Liver (tissue), 9 donors: Measurements from ENCODE around the gene TRO. TPM values are rescaled to one million over a fixed set of nuclear protein-coding genes. Genes with fewer than 3 reads are reported as not detected.

Experiments used
- DNase-seq: peaks from one replicate; pipeline ENCODE4 v3.0.0-alpha.2; 2017; ENCODE audit warnings: low spot score
- H3K27ac ChIP-seq, 2 donors: one replicate each; pipeline ENCODE4 v1.7.0; 2013; ENCODE audit warnings: inconsistent platforms in 2 of 2, low read length in 2 of 2, control low read depth in 1 of 2, low read depth in 1 of 2, mild to moderate bottlenecking in 1 of 2
- H3K27me3 ChIP-seq, 4 donors: one replicate each; pipeline versions ENCODE4 v1.6.1 to v1.7.0; 2013; ENCODE audit warnings: low read length in 3 of 4, inconsistent platforms in 1 of 4, mild to moderate bottlenecking in 1 of 4, moderate library complexity in 1 of 4; ENCODE audit not compliant: control insufficient read depth in 4 of 4, insufficient read depth in 4 of 4
- H3K36me3 ChIP-seq, 4 donors: one replicate each; pipeline versions ENCODE4 v1.6.1 to v1.7.0; 2013; ENCODE audit warnings: low read length in 3 of 4, mild to moderate bottlenecking in 3 of 4, low read depth in 1 of 4, moderate library complexity in 1 of 4; ENCODE audit not compliant: control insufficient read depth in 4 of 4, insufficient read depth in 3 of 4
- H3K4me1 ChIP-seq, 4 donors: one replicate each; pipeline versions ENCODE4 v1.6.1 to v1.7.0; 2013; ENCODE audit warnings: low read length in 3 of 4, mild to moderate bottlenecking in 3 of 4, moderate library complexity in 1 of 4; ENCODE audit not compliant: control insufficient read depth in 4 of 4, insufficient read depth in 4 of 4
- H3K4me3 ChIP-seq, 3 donors: one replicate each; pipeline versions ENCODE4 v1.6.1 to v1.7.0; 2013; ENCODE audit warnings: low read length in 3 of 3, control low read depth in 1 of 3, low read depth in 1 of 3, mild to moderate bottlenecking in 1 of 3
- H3K9ac ChIP-seq, 2 donors: one replicate each; pipeline ENCODE4 v1.7.0; 2013; ENCODE audit warnings: low read length in 2 of 2, mild to moderate bottlenecking in 2 of 2, moderate library complexity in 2 of 2, control low read depth in 1 of 2, low read depth in 1 of 2
- H3K9me3 ChIP-seq, 4 donors: one replicate each; pipeline versions ENCODE4 v1.6.1 to v1.7.0; 2013; ENCODE audit warnings: low read length in 3 of 4; ENCODE audit not compliant: control insufficient read depth in 4 of 4
- FOXA1 ChIP-seq: IDR thresholded peaks from 2 replicates; pipeline ENCODE4 v1.6.1; 2016; ENCODE audit warnings: antibody characterized with exemption
- FOXA2 ChIP-seq: IDR thresholded peaks from 2 replicates; pipeline ENCODE4 v1.6.1; 2016; ENCODE audit warnings: antibody characterized with exemption
- GABPA ChIP-seq, 2 donors: IDR thresholded peaks in 1 of 2; conservative IDR thresholded peaks in 1 of 2; 2 replicates each; pipeline ENCODE4 v1.6.1; 2016; ENCODE audit warnings: antibody characterized with exemption in 2 of 2, mild to moderate bottlenecking in 1 of 2, moderate library complexity in 1 of 2
- HNF4A ChIP-seq, 2 donors: conservative IDR thresholded peaks; 2 replicates each; pipeline ENCODE4 v1.6.1; 2016; ENCODE audit warnings: antibody characterized with exemption in 2 of 2, mild to moderate bottlenecking in 2 of 2
- HNF4G ChIP-seq: IDR thresholded peaks from 2 replicates; pipeline ENCODE4 v1.6.1; 2016; ENCODE audit warnings: antibody characterized with exemption
- JUND ChIP-seq, 2 donors: IDR thresholded peaks; 2 replicates each; pipeline ENCODE4 v1.6.1; 2016; ENCODE audit warnings: antibody characterized with exemption in 2 of 2
- NR2F2 ChIP-seq: IDR thresholded peaks from 2 replicates; pipeline ENCODE4 v1.6.1; 2016; ENCODE audit warnings: antibody characterized with exemption
- SP1 ChIP-seq: IDR thresholded peaks from 2 replicates; pipeline ENCODE4 v1.6.1; 2018; ENCODE audit warnings: antibody characterized with exemption, mild to moderate bottlenecking
- TAF1 ChIP-seq: conservative IDR thresholded peaks from 2 replicates; pipeline ENCODE4 v1.6.1; 2016; ENCODE audit warnings: antibody characterized with exemption, mild to moderate bottlenecking
- YY1 ChIP-seq: IDR thresholded peaks from 2 replicates; pipeline ENCODE4 v1.6.1; 2016; ENCODE audit warnings: antibody characterized with exemption, mild to moderate bottlenecking
- WGBS: extraction: QIAGEN DNeasy Blood & Tissue Kit; methylation state at CpG from one replicate; pipeline ENCODE4 v1.1.7; 2013; 5-methylcytosine and 5-hydroxymethylcytosine counted together
- polyA plus RNA-seq, 2 donors: library from polyadenylated mRNA; stranded (reverse) in 1 of 2; unstranded in 1 of 2; fragments of 200-250 nt in 1 of 2; fragments of >200 nt in 1 of 2; fragmentation: Nextera tagmentation in 1 of 2; extraction: Ambion mirVana in 1 of 2; gene quantifications; one replicate each; pipeline versions ENCODE4 v1.2.1 to v1.2.3, GENCODE V29; 2013 to 2015
- total RNA-seq, 2 donors: library from RNA; depleted of rRNA; stranded (reverse); fragments of >200 nt; gene quantifications; one replicate each; pipeline ENCODE4 v1.2.3, GENCODE V29; 2014
- TF ChIP-seq, protein P1 (sequence below): IDR thresholded peaks from 2 replicates; pipeline ENCODE4 v1.6.1; 2016; ENCODE audit warnings: antibody characterized with exemption, mild to moderate bottlenecking
- TF ChIP-seq, protein P2 (sequence below): IDR thresholded peaks from 2 replicates; pipeline ENCODE4 v1.6.1; 2016; ENCODE audit warnings: antibody characterized with exemption
- TF ChIP-seq, protein P3 (sequence below): IDR thresholded peaks from 2 replicates; pipeline ENCODE4 v1.6.1; 2016; ENCODE audit warnings: antibody characterized with exemption
- TF ChIP-seq, protein P4 (sequence below): IDR thresholded peaks from 2 replicates; pipeline ENCODE4 v1.6.1; 2016; ENCODE audit warnings: antibody characterized with exemption
- TF ChIP-seq, protein P5 (sequence below): fragments of 150-350 bp; IDR thresholded peaks from 2 replicates; pipeline ENCODE4 v1.5.1; 2017; ENCODE audit warnings: improper control_type of control experiment, low read depth, low read length; ENCODE audit not compliant: missing input control
- donor health status: healthy.
- donor health status: healthy.
- donor health status: healthy.
- donor health status: healthy.
- donor health status: healthy.

Gene TRO, protein sequence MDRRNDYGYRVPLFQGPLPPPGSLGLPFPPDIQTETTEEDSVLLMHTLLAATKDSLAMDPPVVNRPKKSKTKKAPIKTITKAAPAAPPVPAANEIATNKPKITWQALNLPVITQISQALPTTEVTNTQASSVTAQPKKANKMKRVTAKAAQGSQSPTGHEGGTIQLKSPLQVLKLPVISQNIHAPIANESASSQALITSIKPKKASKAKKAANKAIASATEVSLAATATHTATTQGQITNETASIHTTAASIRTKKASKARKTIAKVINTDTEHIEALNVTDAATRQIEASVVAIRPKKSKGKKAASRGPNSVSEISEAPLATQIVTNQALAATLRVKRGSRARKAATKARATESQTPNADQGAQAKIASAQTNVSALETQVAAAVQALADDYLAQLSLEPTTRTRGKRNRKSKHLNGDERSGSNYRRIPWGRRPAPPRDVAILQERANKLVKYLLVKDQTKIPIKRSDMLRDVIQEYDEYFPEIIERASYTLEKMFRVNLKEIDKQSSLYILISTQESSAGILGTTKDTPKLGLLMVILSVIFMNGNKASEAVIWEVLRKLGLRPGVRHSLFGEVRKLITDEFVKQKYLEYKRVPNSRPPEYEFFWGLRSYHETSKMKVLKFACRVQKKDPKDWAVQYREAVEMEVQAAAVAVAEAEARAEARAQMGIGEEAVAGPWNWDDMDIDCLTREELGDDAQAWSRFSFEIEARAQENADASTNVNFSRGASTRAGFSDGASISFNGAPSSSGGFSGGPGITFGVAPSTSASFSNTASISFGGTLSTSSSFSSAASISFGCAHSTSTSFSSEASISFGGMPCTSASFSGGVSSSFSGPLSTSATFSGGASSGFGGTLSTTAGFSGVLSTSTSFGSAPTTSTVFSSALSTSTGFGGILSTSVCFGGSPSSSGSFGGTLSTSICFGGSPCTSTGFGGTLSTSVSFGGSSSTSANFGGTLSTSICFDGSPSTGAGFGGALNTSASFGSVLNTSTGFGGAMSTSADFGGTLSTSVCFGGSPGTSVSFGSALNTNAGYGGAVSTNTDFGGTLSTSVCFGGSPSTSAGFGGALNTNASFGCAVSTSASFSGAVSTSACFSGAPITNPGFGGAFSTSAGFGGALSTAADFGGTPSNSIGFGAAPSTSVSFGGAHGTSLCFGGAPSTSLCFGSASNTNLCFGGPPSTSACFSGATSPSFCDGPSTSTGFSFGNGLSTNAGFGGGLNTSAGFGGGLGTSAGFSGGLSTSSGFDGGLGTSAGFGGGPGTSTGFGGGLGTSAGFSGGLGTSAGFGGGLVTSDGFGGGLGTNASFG (N-terminal part only)
- total RNA-seq: 1 to 10 TPM in 1 of 2 donors, under 1 TPM in 1; 0.75 to 5.3 TPM
- 1 to 10 TPM in 1 of 2 donors, under 1 TPM in 1; 0.35 to 1.8 TPM for polyA plus RNA-seq

DNA sequence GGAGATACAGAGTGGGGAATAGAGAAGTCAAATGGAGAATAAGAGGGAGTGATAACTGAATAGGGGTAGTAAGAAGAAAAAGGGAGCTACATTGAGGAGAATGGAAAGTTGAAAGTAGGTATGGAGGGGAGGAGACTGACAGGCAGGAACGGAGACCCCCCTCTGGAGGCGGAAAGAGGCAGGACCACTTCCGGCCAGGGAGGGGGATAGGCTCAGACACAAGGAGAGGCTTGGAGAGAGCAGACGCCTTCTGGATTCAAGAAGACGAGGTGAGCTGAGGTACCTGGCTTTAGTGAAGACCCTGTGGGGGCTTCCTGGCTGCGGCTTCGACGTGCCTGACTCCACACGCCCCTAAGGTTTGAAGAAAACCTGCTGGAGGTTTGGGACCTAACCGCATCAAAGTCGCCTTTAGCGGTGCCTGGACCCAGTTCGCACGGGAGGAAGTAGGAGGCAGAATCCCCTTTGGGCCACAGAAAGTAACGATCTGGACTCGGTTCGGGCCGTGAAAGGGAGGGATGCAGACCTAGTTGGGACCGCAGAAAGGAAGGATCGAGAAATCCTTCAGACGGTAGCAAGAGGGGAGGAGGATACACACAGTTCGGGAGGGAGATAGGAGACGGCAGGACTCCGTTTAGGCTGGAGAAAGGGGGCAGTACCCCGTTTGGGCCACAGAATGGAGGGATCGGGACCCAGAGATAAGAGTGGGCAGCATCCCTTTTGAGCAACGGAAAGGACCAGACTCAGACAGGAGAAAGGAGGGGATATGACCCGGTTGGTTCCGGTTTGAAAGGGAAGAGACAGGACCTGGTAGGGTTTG is at the start of gene TRO:
Gene TRO, plus strand, starts transcription at position 215 of the 817 bp plus-strand sequence. CDS start 1,423 bp downstream, outside the sequence.
- no peak for DNase-seq
- no peak within 1 kb of the TSS for H3K27ac ChIP-seq
- H3K9ac ChIP-seq: no peak within 1 kb of the TSS
- peaks cover 0 to 9% (median 2%) of the 10 kb centered on the region in 4 donors for H3K4me1 ChIP-seq
- H3K27me3 ChIP-seq: no peaks in the 10 kb centered on the region
- no peaks in the 10 kb centered on the region for H3K36me3 ChIP-seq
- no peaks in the 10 kb centered on the region for H3K9me3 ChIP-seq
- TF ChIP-seq, protein P1, sequence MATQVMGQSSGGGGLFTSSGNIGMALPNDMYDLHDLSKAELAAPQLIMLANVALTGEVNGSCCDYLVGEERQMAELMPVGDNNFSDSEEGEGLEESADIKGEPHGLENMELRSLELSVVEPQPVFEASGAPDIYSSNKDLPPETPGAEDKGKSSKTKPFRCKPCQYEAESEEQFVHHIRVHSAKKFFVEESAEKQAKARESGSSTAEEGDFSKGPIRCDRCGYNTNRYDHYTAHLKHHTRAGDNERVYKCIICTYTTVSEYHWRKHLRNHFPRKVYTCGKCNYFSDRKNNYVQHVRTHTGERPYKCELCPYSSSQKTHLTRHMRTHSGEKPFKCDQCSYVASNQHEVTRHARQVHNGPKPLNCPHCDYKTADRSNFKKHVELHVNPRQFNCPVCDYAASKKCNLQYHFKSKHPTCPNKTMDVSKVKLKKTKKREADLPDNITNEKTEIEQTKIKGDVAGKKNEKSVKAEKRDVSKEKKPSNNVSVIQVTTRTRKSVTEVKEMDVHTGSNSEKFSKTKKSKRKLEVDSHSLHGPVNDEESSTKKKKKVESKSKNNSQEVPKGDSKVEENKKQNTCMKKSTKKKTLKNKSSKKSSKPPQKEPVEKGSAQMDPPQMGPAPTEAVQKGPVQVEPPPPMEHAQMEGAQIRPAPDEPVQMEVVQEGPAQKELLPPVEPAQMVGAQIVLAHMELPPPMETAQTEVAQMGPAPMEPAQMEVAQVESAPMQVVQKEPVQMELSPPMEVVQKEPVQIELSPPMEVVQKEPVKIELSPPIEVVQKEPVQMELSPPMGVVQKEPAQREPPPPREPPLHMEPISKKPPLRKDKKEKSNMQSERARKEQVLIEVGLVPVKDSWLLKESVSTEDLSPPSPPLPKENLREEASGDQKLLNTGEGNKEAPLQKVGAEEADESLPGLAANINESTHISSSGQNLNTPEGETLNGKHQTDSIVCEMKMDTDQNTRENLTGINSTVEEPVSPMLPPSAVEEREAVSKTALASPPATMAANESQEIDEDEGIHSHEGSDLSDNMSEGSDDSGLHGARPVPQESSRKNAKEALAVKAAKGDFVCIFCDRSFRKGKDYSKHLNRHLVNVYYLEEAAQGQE: no peak
- TF ChIP-seq, protein P2, sequence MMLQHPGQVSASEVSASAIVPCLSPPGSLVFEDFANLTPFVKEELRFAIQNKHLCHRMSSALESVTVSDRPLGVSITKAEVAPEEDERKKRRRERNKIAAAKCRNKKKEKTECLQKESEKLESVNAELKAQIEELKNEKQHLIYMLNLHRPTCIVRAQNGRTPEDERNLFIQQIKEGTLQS: no peak
- TF ChIP-seq FOXA2: no peak
- TF ChIP-seq TAF1: no peak
- TF ChIP-seq YY1: no peak
- no peak for TF ChIP-seq HNF4G
- TF ChIP-seq FOXA1: no peak
- TF ChIP-seq JUND (IDR thresholded peaks at IDR 0.05): no peak
- TF ChIP-seq HNF4A (conservative IDR thresholded peaks at IDR 0.05): no peak
- no peak for TF ChIP-seq GABPA (IDR thresholded peaks at IDR 0.05 in 1 of 2, conservative IDR thresholded peaks at IDR 0.05 in 1 of 2)
- TF ChIP-seq, protein P3, sequence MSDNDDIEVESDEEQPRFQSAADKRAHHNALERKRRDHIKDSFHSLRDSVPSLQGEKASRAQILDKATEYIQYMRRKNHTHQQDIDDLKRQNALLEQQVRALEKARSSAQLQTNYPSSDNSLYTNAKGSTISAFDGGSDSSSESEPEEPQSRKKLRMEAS: no peak
- TF ChIP-seq, protein P4, sequence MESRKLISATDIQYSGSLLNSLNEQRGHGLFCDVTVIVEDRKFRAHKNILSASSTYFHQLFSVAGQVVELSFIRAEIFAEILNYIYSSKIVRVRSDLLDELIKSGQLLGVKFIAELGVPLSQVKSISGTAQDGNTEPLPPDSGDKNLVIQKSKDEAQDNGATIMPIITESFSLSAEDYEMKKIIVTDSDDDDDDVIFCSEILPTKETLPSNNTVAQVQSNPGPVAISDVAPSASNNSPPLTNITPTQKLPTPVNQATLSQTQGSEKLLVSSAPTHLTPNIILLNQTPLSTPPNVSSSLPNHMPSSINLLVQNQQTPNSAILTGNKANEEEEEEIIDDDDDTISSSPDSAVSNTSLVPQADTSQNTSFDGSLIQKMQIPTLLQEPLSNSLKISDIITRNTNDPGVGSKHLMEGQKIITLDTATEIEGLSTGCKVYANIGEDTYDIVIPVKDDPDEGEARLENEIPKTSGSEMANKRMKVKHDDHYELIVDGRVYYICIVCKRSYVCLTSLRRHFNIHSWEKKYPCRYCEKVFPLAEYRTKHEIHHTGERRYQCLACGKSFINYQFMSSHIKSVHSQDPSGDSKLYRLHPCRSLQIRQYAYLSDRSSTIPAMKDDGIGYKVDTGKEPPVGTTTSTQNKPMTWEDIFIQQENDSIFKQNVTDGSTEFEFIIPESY: no peak
- TF ChIP-seq NR2F2: no peak
- TF ChIP-seq, protein P5, sequence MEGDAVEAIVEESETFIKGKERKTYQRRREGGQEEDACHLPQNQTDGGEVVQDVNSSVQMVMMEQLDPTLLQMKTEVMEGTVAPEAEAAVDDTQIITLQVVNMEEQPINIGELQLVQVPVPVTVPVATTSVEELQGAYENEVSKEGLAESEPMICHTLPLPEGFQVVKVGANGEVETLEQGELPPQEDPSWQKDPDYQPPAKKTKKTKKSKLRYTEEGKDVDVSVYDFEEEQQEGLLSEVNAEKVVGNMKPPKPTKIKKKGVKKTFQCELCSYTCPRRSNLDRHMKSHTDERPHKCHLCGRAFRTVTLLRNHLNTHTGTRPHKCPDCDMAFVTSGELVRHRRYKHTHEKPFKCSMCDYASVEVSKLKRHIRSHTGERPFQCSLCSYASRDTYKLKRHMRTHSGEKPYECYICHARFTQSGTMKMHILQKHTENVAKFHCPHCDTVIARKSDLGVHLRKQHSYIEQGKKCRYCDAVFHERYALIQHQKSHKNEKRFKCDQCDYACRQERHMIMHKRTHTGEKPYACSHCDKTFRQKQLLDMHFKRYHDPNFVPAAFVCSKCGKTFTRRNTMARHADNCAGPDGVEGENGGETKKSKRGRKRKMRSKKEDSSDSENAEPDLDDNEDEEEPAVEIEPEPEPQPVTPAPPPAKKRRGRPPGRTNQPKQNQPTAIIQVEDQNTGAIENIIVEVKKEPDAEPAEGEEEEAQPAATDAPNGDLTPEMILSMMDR: no peak
- TF ChIP-seq SP1: no peak
- WGBS: 4% methylated on average over 29 of the region's 29 CpGs
- peak within 1 kb of the TSS in 2 of 3 donors; percentile 45 to 49 for H3K4me3 ChIP-seq
